HCT116 (cell line): ENCODE data around the gene CRADD. TPM values are rescaled to one million over a fixed set of nuclear protein-coding genes. Genes with fewer than 3 reads are reported as not detected.

Source experiments
- ATAC-seq: fragments of 200-7000 bp; cut with Tn5 transposase; 2 replicates; pipeline ENCODE4 v1.9.1; 2020; ENCODE audit warnings: mild to moderate bottlenecking, moderate library complexity
- BruUV-seq: library from RNA; stranded (reverse); fragments of 400-500 nt; replicated peaks from 2 replicates; lab custom pipeline; 2021; lab: Mats Ljungman, UMichigan
- CTCF ChIA-PET: fragments of 300-600 bp; sonication (Branson Sonifier 250); formaldehyde crosslinking; loops from one replicate; lab custom pipeline; 2021; ENCODE audit warnings: antibody characterized with exemption; lab: Charles Lee
- POLR2A ChIA-PET: fragments of 300-600, 350-600 bp; sonication (Branson Sonifier 250); formaldehyde crosslinking; loops from one replicate; lab custom pipeline; 2021; ENCODE audit warnings: antibody characterized with exemption; lab: Charles Lee
- RAD21 ChIA-PET, 2 experiments: fragments of 300-600 bp; sonication (Branson Sonifier 250); formaldehyde crosslinking; loops; one replicate each; lab custom pipeline; 2023; ENCODE audit warnings: low total read pairs in 2 of 2; ENCODE audit not compliant: uncharacterized antibody in 2 of 2, unreplicated experiment in 2 of 2, low non-redundant PET in 1 of 2; lab: Charles Lee
- DNase-seq: peaks from one replicate; pipeline ENCODE4 v3.0.0-alpha.2; 2010; ENCODE audit warnings: low read depth, low spot score
- H2AFZ ChIP-seq: fragments of 200-600 bp; shearing (Covaris generic), sonication (generic); 2 replicates; pipeline ENCODE4 v1.6.1; 2017; ENCODE audit warnings: low read depth, mixed run types, mixed read lengths, antibody characterized with exemption, low read length; ENCODE audit not compliant: poor library complexity, severe bottlenecking
- H3K27ac ChIP-seq: 2 replicates; pipeline ENCODE4 v1.5.1; 2012; ENCODE audit warnings: low read depth, low read length
- H3K27me3 ChIP-seq: fragments of 200-600 bp; sonication (generic); 2 replicates; pipeline ENCODE4 v1.6.1; 2016; ENCODE audit warnings: mixed run types, low read length, mixed read lengths; ENCODE audit not compliant: insufficient read depth
- H3K36me3 ChIP-seq, 2 experiments: fragments of 200-500 bp in 1 of 2; fragments of 200-600 bp in 1 of 2; sonication (Bioruptor generic) in 1 of 2; sonication (generic) in 1 of 2; 2 replicates each; pipeline versions ENCODE4 v1.5.1 to v1.6.1; 2014 to 2016; ENCODE audit warnings: low read length in 2 of 2, inconsistent platforms in 1 of 2, mixed read lengths in 1 of 2, mixed run types in 1 of 2; ENCODE audit not compliant: insufficient read depth in 2 of 2, control insufficient read depth in 1 of 2
- H3K4me1 ChIP-seq, 2 experiments: fragments of 200-600 bp in 1 of 2; sonication (generic) in 1 of 2; 2 replicates each; pipeline versions ENCODE4 v1.5.1 to v1.6.1; 2012 to 2017; ENCODE audit warnings: low read length in 2 of 2, inconsistent platforms in 1 of 2, mild to moderate bottlenecking in 1 of 2, mixed read lengths in 1 of 2, mixed run types in 1 of 2, moderate library complexity in 1 of 2; ENCODE audit not compliant: insufficient read depth in 2 of 2, control insufficient read depth in 1 of 2
- H3K4me2 ChIP-seq: fragments of 200-600 bp; sonication (generic); 2 replicates; pipeline ENCODE4 v1.6.1; 2017; ENCODE audit warnings: mixed run types, low read length, mixed read lengths
- H3K4me3 ChIP-seq, 2 experiments: fragments of 200-600 bp in 1 of 2; sonication (generic) in 1 of 2; replicated peaks in 1 of 2; 2 replicates each; pipeline ENCODE4 v1.5.1; 2011 to 2016; ENCODE audit warnings: low read length in 2 of 2, control low read depth in 1 of 2, low read depth in 1 of 2, mild to moderate bottlenecking in 1 of 2, mixed read lengths in 1 of 2, mixed run types in 1 of 2
- H3K79me2 ChIP-seq: fragments of 200-600 bp; sonication (generic); 2 replicates; pipeline ENCODE4 v1.6.1; 2017; ENCODE audit warnings: mild to moderate bottlenecking, mixed run types, low read length, moderate library complexity, mixed read lengths; ENCODE audit not compliant: insufficient read depth
- H3K9ac ChIP-seq: fragments of 200-600 bp; sonication (generic); 2 replicates; pipeline ENCODE4 v1.6.1; 2016; ENCODE audit warnings: low read length, mixed read lengths
- H3K9me2 ChIP-seq: fragments of 200-600 bp; sonication (generic), shearing (Covaris generic); 2 replicates; pipeline ENCODE4 v1.6.1; 2017; ENCODE audit warnings: mixed run types, mild to moderate bottlenecking, moderate library complexity; ENCODE audit not compliant: insufficient read depth
- H3K9me3 ChIP-seq, 2 experiments: fragments of 200-500 bp in 1 of 2; fragments of 200-600 bp in 1 of 2; sonication (Bioruptor generic) in 1 of 2; sonication (generic) in 1 of 2; 2 replicates each; pipeline ENCODE4 v1.6.1; 2014 to 2017; ENCODE audit warnings: low read length in 2 of 2, mixed read lengths in 2 of 2, inconsistent platforms in 1 of 2, low read depth in 1 of 2, mild to moderate bottlenecking in 1 of 2, mixed run types in 1 of 2, moderate library complexity in 1 of 2; ENCODE audit not compliant: control insufficient read depth in 1 of 2, insufficient read depth in 1 of 2
- H4K20me1 ChIP-seq: fragments of 200-600 bp; sonication (generic), shearing (Covaris generic); 2 replicates; pipeline ENCODE4 v1.6.1; 2017; ENCODE audit warnings: mixed run types, mild to moderate bottlenecking, moderate library complexity; ENCODE audit not compliant: insufficient read depth
- ATF3 ChIP-seq: IDR thresholded peaks from 2 replicates; pipeline ENCODE4 v1.6.1; 2012
- CBX3 ChIP-seq: IDR thresholded peaks from 2 replicates; pipeline ENCODE4 v1.6.1; 2012; ENCODE audit warnings: low read depth
- CEBPB ChIP-seq: IDR thresholded peaks from 2 replicates; pipeline ENCODE4 v1.6.1; 2012; ENCODE audit warnings: low read depth
- CTCF ChIP-seq, 3 experiments: fragments of 200-600 bp in 1 of 3; sonication (generic) in 1 of 3; IDR thresholded peaks in 2 of 3; conservative IDR thresholded peaks in 1 of 3; 2 replicates each; pipeline ENCODE4 v1.5.1; 2012 to 2017; ENCODE audit warnings: low read depth in 2 of 3, low read length in 2 of 3, antibody characterized with exemption in 1 of 3, borderline replicate concordance in 1 of 3, control low read depth in 1 of 3, mild to moderate bottlenecking in 1 of 3, mixed read lengths in 1 of 3, mixed run types in 1 of 3, moderate library complexity in 1 of 3; ENCODE audit not compliant: insufficient read depth in 1 of 3
- EGR1 ChIP-seq: IDR thresholded peaks from 2 replicates; pipeline ENCODE4 v1.6.1; 2012; ENCODE audit warnings: low read depth
- EZH2 ChIP-seq: fragments of 200-600 bp; sonication (generic); IDR thresholded peaks from 2 replicates; pipeline ENCODE4 v1.6.1; 2017; ENCODE audit warnings: antibody characterized with exemption, mixed run types
- EZH2phosphoT487 ChIP-seq: fragments of 200-600 bp; IDR thresholded peaks from 2 replicates; pipeline ENCODE4 v1.6.1; 2018; ENCODE audit warnings: antibody characterized with exemption, borderline replicate concordance
- JUND ChIP-seq: IDR thresholded peaks from 2 replicates; pipeline ENCODE4 v1.6.1; 2012
- MAX ChIP-seq: IDR thresholded peaks from 2 replicates; pipeline ENCODE4 v1.6.1; 2012
- POLR2A ChIP-seq: IDR thresholded peaks from 2 replicates; pipeline ENCODE4 v1.7.0; 2011; ENCODE audit warnings: borderline replicate concordance; ENCODE audit not compliant: insufficient read depth, insufficient read length; ENCODE audit errors: extremely low read depth
- POLR2AphosphoS5 ChIP-seq: IDR thresholded peaks from 2 replicates; pipeline ENCODE4 v1.6.1; 2011; ENCODE audit warnings: mild to moderate bottlenecking, low read depth, low read length, moderate library complexity
- REST ChIP-seq: IDR thresholded peaks from 2 replicates; pipeline ENCODE4 v1.6.1; 2012; ENCODE audit warnings: low read depth
- SIN3A ChIP-seq: IDR thresholded peaks from 2 replicates; pipeline ENCODE4 v1.6.1; 2012; ENCODE audit warnings: low read depth
- SP1 ChIP-seq: IDR thresholded peaks from 2 replicates; pipeline ENCODE4 v1.6.1; 2012; ENCODE audit warnings: low read depth
- SRF ChIP-seq: IDR thresholded peaks from 2 replicates; pipeline ENCODE4 v1.6.1; 2012; ENCODE audit warnings: low read depth
- YY1 ChIP-seq: IDR thresholded peaks from 2 replicates; pipeline ENCODE4 v1.6.1; 2011; ENCODE audit warnings: low read length, low read depth, moderate library complexity, mild to moderate bottlenecking; ENCODE audit not compliant: insufficient replicate concordance; ENCODE audit errors: extremely low read depth
- ZBTB33 ChIP-seq: IDR thresholded peaks from 2 replicates; pipeline ENCODE4 v1.6.1; 2011; ENCODE audit warnings: mild to moderate bottlenecking, low read length, moderate library complexity; ENCODE audit not compliant: insufficient replicate concordance; ENCODE audit errors: extremely low read depth
- ZNF274 ChIP-seq: fragments of 200-500 bp; sonication (Bioruptor generic); IDR thresholded peaks from 2 replicates; pipeline ENCODE4 v1.6.1; 2014; ENCODE audit warnings: mild to moderate bottlenecking, low read depth, low read length, inconsistent platforms
- intact Hi-C: fragments of 100-400 bp; cut with micrococcal nuclease; formaldehyde crosslinking; loops from 2 replicates; pipeline ENCODE4 v1.10.0; 2022
- total RNA-seq: library from RNA; stranded (reverse); gene quantifications from one replicate; pipeline ENCODE4 v1.2.1, GENCODE V29; 2021; ENCODE audit not compliant: unreplicated experiment

The CRADD gene
- total RNA-seq, 1 experiment from 2014 or later = 12.2 TPM

GRCh38 chr12:93704122-93704521 lies 26.9 kb downstream of the CRADD start:
- H3K27me3 ChIP-seq = no peaks in the 10 kb centered on the region
- no peak overlapping the region for H2AFZ ChIP-seq
- no peak for TF ChIP-seq POLR2AphosphoS5
- no peak for TF ChIP-seq CBX3
- no peak for TF ChIP-seq ZNF274
- TF ChIP-seq EGR1 = no peak
- no peak for TF ChIP-seq MAX
- no peak for TF ChIP-seq CTCF (IDR thresholded peaks at IDR 0.05 in 2 of 3, conservative IDR thresholded peaks at IDR 0.05 in 1 of 3; ENCODE audit: borderline replicate concordance in 1 of 3, insufficient read depth in 1 of 3, low read depth in 2 of 3, low read length in 2 of 3)
- TF ChIP-seq CEBPB = no peak
- no peak for TF ChIP-seq ZBTB33
- no peak for TF ChIP-seq REST
- TF ChIP-seq ATF3 = no peak
- TF ChIP-seq SP1 = no peak
- no peak for TF ChIP-seq EZH2
- no peak for TF ChIP-seq YY1
- TF ChIP-seq SRF = no peak
- no peak for TF ChIP-seq SIN3A
- TF ChIP-seq EZH2phosphoT487 = no peak
- no peak for TF ChIP-seq POLR2A
- TF ChIP-seq JUND = no peak
- no TSS peak for BruUV-seq
- intact Hi-C loops = no loop called here
- H4K20me1 ChIP-seq = no peaks in the 10 kb centered on the region
- DNase-seq (no peak), ATAC-seq (no peak)
- no peaks in the 10 kb centered on the region for H3K9me2 ChIP-seq
- H3K27ac ChIP-seq = no peak overlapping the region
- H3K79me2 ChIP-seq = no peaks in the 10 kb centered on the region
- no peak overlapping the region for H3K4me3 ChIP-seq
- H3K4me1 ChIP-seq = peaks cover 19 to 70% of the 10 kb centered on the region in 2 experiments
- ChIA-PET RAD21 (no interaction called here), POLR2A (no interaction called here), CTCF (interaction anchor here (1.5 kb wide), 1 partner anchor 398 kb away, joined by 3 read pairs; no protein-coding TSS in a partner anchor)
- no peaks in the 10 kb centered on the region for H3K9me3 ChIP-seq
- no peak overlapping the region for H3K4me2 ChIP-seq
- no peak overlapping the region for H3K9ac ChIP-seq
- no peaks in the 10 kb centered on the region for H3K36me3 ChIP-seq
